H7 (cell line): Measurements from ENCODE around the gene RETREG3. TPM values are rescaled to one million over a fixed set of nuclear protein-coding genes. Genes with fewer than 3 reads are reported as not detected.

Experiments used
- total RNA-seq: library from RNA; depleted of rRNA; stranded (reverse); fragments of >200 nt; shearing (Covaris generic); gene quantifications from 2 replicates; pipeline ENCODE4 v1.2.3, GENCODE V29; 2014; rRNA removed

RETREG3 gene
- total RNA-seq, 1 experiment from 2014 or later = 51.7 TPM

Other genes starting within 250 kb of the RETREG3 start
- gene STAT3, start 220.9 kb downstream of the RETREG3 start, total RNA-seq = 54.6 and 101 TPM in 2 replicates
- gene CAVIN1, start 186.1 kb downstream of the RETREG3 start, total RNA-seq = 18.6 and 26.9 TPM in 2 replicates
- 21.0 and 21.7 TPM in 2 replicates for gene ATP6V0A1, start 150.5 kb downstream of the RETREG3 start, total RNA-seq
- gene NAGLU, start 73.1 kb downstream of the RETREG3 start, total RNA-seq = 36.9 and 43.9 TPM in 2 replicates
- 1.1 and 2.9 TPM in 2 replicates for gene HSD17B1, start 56.5 kb downstream of the RETREG3 start, total RNA-seq
- 56.1 and 59.2 TPM in 2 replicates for gene COASY, start 47.2 kb downstream of the RETREG3 start, total RNA-seq
- gene MLX, start 42.3 kb downstream of the RETREG3 start, total RNA-seq = 29.4 and 35.0 TPM in 2 replicates
- 14.7 and 17.0 TPM in 2 replicates for gene PSMC3IP, start 31.6 kb downstream of the RETREG3 start, total RNA-seq
- 147 and 158 TPM in 2 replicates for gene TUBG1, start 309 bp upstream of the RETREG3 start, total RNA-seq
- 15.0 and 20.5 TPM in 2 replicates for gene TUBG2, start 49.9 kb upstream of the RETREG3 start, total RNA-seq
- gene PLEKHH3, start 67.6 kb upstream of the RETREG3 start, total RNA-seq = 37.2 and 47.2 TPM in 2 replicates
- 4.8 and 6.2 TPM in 2 replicates for gene CCR10, start 72.5 kb upstream of the RETREG3 start, total RNA-seq
- 6.1 and 12.0 TPM in 2 replicates for gene CNTNAP1, start 73.2 kb upstream of the RETREG3 start, total RNA-seq
- 13.9 and 26.4 TPM in 2 replicates for gene EZH1, start 135.7 kb upstream of the RETREG3 start, total RNA-seq
- 10.8 and 13.5 TPM in 2 replicates for gene RAMP2, start 151.9 kb upstream of the RETREG3 start, total RNA-seq
- gene VPS25, start 164.1 kb upstream of the RETREG3 start, total RNA-seq = 146 and 152 TPM in 2 replicates
- 0.24 and 0.44 TPM in 2 replicates for gene WNK4, start 171.2 kb upstream of the RETREG3 start, total RNA-seq
- 75.9 and 89.7 TPM in 2 replicates for gene COA3, start 189.3 kb upstream of the RETREG3 start, total RNA-seq
- gene CNTD1, start 189.5 kb upstream of the RETREG3 start, total RNA-seq = 0.17 TPM in 1 of 2 replicates, not detected in the other
- gene BECN1, start 214.9 kb upstream of the RETREG3 start, total RNA-seq = 52.4 and 55.6 TPM in 2 replicates
- gene PSME3, start 224.0 kb upstream of the RETREG3 start, total RNA-seq = 113 and 121 TPM in 2 replicates
- gene AOC2, start 235.2 kb upstream of the RETREG3 start, total RNA-seq = 1.9 and 6.0 TPM in 2 replicates
- 0.31 and 3.5 TPM in 2 replicates for gene AOC3, start 241.8 kb upstream of the RETREG3 start, total RNA-seq